Kasumi-1 (cell line): Measurements from ENCODE around the gene CRYL1.

Source experiments
- DNase-seq, 2 experiments: peaks; one replicate each; lab custom pipeline; 2025; lab: John Stamatoyannopoulos, UW

CRYL1 gene, protein sequence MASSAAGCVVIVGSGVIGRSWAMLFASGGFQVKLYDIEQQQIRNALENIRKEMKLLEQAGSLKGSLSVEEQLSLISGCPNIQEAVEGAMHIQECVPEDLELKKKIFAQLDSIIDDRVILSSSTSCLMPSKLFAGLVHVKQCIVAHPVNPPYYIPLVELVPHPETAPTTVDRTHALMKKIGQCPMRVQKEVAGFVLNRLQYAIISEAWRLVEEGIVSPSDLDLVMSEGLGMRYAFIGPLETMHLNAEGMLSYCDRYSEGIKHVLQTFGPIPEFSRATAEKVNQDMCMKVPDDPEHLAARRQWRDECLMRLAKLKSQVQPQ

DNA sequence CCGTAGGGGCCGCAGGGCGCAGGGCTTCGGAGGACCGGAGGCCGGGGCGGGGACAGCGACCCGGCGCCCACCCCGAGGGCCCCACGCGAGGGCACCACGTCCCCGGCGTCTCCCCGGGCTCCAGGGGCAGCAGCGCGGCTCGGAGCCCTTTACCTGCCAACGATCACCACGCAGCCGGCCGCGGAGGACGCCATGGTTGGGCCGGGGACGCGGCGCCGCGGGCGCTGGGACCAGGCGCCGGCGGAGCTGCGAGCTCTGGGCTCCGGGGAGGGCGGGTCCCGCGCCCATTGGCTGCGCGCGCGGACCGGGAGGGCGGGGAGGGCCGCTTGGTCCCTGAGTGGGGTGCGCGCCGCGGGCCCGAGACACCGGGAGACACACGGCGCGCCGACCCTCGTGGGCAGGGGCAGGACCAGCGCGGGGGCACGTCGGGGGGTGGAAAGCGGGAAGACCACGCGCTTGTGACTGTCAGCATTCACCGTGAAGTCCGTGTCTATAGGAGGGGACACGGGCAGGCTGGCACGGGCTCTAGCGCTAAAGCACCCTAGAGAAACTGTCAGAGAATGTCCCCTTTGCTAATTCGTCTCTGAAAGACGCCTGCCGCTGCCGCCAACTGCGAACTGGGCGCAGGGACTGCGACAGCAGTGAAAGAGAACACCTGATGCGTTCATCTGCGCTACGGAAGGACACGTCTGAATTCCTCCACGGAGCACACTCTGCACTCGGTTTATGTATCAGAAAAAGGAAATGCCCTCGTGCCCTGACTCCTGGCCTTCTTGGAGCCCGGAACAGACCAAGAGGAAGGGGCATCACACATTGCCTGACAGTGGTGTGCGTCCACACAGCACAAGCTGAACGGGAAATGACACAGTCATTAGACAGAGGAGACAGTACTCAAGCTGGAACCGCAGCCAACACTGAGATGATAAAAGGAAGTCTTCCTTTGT lies at the start of gene CRYL1:
Gene CRYL1 (minus strand): TSS at position 257 of the 944 bp plus-strand sequence. CDS start 63 bp downstream, at position 194.
- DNase-seq, result peak; percentile 44 to 66

DNA sequence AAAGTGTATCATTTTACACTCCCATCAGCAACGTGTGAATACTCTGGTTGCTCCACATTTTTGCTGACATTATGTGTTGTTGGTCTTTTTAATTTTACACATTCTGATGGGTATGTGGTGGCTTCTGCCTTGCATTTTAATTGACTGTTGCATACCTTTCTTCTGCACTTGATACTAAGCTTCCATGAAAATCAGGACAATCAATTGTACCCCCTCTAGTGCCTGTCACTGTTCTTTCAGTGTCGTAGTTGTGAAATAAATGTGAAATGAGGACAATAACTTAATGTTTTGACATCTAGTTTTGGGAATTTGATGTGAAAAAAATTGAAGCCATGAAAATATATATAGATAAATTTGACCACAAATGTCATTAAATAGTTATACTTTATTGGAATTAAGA lies 48.0 kb upstream of the CRYL1 start:
- DNase-seq, result no peak

DNA sequence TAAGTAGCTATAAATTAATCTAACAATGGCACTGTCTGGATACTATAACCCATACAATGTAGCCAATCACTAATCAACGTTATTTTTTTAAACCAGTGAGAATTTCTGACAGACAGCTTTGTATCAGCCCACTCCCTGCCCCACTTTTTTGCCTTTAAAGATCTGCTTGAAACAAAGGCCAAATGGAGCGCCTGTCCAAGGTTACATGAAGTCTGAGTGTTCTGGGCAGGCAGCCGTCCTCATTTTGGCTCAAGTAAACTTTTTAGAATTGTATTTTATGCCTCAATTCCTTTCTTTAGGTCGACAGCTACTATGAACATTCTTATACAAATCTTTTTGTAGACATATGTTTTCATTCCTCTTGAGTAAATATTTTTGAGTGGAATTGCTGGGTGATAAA lies 47.5 kb upstream of the CRYL1 start:
- DNase-seq, result no peak

DNA sequence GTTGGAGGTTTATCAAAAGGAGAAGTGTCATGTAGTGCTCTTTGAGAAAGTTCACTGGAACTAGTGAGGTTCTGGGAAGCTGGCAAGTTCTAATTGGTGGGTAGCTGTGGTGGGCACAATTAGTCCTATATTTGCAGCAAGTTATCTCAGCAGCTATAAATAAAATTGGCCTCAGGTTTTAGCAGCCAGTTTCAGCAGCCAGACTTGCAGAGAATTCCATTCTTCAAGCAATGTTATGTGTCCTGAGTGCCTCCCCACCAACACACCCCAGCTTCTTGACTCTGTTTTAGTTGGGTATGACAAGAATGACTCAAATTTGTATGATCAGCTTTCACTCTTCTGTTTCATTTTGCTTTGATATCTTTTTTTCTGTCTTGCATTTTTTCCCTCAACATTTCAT lies 46.0 kb upstream of the CRYL1 start:
- DNase-seq, result no peak

DNA sequence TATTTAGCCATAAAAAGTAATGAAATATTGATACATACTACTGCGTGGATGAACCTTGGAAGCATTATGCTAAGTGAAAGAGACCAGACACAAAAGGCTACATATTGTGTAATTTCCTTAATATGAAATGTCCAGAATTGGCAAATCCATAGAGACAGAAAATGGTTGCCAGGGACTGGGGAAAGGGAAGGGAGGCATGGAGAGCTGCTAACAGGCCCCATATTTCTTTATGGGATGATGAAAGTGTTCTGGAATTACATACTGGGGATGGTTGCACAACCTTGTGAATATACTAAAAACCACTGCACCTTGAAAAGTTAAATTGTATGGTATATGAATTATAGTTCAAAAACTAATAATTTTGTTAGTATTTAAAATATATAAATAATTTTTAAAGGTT lies 44.9 kb upstream of the CRYL1 start:
- no peak for DNase-seq

DNA sequence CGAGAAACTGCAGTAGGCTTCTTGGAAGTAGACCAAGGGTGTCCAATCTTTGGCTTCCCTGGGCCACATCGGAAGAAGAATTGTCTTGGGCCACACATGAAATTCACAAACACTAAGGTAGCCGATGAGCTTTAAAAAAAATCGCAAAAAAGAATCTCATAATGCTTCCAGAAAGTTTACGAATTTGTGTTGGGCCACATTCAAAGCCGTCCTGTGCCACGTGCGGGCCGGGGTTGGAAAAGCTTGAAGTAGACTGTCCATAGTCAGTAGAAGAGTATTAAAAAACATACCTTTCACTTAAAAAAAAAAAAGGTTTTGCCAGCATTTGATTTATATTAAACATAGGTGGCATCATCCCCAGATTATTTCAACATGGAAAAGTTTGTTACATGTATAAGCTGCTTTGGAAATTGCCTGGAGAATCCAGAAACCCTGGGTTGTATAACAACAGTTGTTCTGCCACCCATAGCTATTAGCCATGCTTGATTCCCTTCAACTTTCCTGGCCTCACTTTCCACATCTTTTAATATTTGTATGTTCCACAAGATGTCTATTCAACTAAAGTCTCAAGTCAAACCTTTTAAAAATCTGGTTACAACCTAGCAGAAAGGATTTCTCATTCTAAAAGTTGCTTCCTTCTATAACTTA lies 42.3 kb upstream of the CRYL1 start:
- DNase-seq, result no peak

DNA sequence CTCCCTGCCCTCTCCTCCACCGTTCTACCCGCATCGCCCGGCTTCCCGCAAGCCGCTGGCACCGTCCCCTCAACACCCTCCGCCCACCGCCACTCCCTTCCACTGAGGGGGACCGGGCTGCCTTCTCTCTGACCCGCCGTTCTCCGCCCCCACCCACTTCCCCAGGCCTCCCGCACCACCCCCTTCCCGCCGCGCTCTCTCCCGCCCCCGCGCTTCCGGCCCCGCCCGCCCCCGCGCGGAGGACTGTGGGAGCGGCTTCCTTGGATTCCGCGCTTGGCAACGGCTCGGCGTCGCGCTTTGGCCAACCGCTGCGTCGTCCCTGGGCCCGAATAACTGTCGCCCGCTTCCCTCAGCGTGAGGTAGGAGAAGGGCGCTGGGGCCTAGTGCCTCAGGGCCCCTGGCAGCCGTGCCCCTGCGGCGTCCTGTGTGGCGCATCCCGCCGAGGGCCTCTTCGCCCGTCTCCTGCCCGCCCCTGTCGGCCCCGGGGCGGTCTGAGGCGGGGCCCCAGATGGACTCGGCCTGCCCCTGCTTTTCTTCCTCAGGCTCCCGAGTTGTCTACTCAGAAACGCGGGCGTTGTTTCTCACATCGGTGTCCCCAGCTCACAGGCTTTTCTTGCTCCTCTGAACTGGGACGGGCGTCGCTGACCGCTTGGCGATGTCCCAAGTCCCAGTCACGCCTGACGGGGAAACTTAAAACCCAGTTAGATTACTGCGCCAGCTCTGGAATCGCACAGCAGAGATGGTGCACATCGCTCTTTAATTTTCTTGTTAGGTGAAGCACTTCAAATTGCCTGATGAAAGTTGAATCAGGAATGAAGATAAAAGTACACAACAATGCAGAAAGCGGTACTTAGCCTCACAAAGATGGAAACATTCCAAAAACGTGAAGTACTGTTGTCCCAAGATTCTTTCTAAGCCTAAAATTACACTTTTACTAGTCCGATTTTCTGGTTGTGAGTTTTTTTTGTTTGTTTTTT lies 41.5 kb upstream of the CRYL1 start, which contains the start of gene IFT88:
Gene IFT88 (plus strand): TSS at position 260 of the 977 bp plus-strand sequence. CDS start 7,229 bp downstream, outside the sequence.
- DNase-seq, result peak; percentile 57 to 71

DNA sequence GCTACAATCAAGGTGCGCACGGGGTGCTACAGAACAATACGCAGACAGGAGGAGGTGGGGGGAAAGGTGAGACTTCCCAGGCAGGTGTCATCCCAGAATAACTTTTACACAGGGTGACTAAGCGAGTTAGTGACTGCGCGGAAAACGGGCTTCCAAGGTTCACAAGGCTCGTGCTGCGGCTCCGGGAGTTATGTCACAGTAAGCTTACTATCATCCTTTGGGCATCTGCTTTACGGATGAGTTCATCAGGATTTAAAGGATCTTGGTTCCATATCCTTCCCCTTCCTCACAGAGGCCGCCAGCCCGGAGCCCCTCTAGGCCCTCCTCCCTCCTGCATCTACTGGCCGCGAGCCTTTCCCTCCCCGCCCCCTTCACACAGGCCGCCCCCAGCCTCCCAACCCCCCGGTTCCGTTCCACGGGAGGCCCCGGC lies 40.8 kb upstream of the CRYL1 start:
- peak; percentile 24 to 31 for DNase-seq

DNA sequence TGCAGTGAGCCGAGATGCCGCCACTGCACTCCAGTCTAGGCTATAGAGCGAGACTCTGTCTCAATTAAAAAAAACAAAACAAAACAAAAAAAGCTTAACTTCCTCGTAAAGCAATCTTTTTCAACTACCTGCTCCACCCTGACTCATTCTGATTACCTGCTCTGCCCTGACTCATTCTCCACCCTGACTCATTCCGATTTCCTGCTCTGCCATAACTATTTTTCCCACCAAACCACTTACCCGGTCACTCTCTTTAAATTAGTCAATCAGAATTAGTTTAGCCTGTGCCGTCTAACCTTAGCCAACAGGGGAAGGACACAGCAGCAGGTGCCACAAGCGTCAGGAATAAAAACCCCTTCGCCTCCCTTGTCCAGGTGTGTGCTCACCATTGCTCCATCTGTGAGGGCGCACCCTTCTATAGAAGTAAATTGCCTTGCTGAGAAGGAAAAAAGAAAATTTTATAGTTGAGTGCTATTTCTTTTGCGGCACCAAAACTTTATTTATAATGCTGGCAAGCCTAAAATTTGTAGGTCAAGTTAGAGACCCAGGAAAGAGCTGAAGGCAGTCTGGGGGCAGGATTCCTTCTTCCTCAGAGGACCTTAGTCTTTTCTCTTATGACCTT lies 39.6 kb upstream of the CRYL1 start:
- DNase-seq, result no peak

DNA sequence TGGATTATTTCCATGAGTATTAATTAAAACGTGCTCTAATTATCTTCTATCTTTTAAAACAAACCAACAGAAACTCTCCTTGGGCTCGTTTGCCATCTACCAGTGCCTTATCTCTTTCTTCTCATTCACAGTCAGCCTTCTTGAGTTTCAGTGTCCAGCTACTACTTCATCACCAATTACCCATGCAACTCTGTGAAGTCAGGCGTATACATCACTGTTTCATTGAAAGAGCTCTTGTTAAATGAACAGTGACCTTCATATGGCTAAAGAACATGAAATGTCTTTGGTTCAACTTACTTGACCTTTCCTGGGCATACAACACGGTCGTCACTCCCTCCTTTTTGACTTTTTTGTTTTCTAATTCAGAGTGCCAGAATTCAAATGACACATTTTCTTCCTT lies 36.1 kb upstream of the CRYL1 start:
- no peak for DNase-seq

DNA sequence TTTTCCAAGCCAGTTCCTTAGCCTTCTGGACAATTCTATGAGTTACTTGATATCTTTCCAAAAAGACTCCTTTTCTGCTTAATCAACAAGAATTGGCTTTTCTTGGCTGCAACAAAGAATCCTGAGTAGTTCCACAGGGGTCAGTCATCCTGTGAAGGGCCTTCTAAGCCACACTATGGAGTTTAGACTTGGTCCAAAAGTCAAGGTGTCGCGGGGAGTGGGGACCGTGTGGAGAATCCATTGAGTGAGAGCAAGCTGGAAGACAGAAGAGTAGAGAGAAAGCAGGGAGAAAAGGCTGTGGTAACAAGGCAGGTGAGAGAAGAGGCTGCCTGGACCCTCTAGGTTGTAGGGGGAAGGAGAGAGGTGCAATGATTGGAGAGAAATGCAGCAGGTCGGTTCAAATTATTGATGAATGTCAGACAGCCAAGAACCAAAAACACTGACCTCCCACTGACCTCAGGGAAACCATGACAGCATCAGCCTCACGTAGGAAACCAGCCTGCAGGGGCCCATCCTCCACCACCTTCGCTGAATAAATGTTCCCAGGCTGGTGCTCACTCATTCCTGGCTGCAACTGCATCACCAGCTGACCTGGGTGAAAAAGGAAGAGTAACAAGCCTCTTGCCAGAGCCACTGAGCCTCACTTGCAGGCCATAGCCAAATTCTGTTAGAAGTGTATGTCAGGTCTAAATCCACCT lies 34.2 kb upstream of the CRYL1 start:
- no peak for DNase-seq

DNA sequence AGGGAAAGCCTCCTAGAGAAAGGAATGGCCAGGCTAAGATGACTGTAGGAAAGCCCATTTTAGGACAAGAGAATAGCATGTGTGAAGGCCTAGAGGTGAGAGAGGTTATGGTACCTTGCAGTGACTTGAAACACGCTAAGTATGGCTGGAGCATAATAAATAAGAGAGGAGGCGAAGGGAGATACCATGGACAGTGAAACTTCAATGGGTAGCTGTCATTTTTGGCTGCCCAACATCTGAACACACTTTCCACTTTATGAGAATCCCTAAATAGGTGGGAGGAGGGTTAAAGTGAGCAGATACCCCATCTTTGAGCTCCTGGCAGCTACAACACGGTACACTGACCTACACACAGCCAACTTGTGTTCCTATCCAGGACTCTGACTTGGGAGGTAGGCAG lies 33.3 kb upstream of the CRYL1 start:
- no peak for DNase-seq

DNA sequence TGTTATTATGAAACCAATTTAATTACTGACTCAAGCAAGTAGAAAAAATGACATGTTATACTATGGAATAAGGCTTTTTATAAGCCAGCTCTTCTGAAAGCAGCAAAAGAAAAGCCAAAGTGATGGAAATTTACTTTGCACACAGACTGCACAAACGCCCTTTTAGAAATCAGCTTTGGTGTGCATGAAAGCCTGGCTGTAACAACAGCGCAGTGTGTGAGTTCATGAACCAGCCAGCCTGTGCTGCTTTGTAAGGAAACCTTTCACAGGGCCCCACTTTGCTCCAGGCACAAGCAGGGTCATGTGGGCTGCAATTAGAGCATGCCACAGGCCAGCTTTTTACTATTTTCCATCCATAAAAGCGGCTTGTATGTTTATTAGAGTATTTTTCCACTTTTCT lies 27.7 kb upstream of the CRYL1 start:
- no peak for DNase-seq

DNA sequence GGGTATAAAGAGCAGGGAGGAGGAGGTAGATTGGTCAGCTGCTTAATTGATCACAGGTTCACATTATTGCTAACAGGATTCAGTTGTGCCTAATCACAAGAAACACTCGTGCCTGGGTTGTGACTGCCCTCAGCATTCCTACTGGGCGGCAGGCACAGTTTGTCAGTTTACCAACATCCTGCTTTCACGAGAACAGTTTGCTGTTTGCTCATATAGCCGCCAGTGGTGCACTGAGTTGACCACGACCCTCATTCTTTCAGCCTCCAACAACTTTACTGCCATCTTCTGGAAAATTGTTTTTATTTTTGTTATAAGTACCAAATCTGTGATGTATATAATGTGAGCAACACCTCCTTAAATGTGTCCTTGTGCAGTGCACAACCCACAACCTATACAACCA lies 25.1 kb upstream of the CRYL1 start:
- DNase-seq, result peak in 1 of 2 experiments; percentile 0

DNA sequence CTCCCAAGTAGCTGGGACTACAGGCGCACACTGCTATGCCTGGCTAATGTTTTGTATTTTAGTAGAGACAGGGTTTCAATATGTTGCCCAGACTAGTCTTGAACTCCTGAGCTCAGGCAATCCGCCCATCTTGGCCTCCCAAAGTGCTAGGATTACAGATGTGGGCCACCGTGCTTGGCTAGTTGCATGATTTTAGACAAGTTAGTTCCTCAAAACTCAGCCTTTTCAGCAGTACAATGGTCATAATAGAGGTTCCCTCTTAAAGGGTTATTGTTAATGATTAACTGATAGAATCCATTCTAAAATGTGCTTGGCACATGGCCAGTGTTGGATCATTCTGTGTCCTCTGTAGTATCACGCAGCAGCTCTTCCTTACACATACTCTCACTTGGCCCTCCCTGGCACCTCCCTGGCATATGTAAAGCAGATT lies 21.8 kb upstream of the CRYL1 start:
- no peak for DNase-seq

DNA sequence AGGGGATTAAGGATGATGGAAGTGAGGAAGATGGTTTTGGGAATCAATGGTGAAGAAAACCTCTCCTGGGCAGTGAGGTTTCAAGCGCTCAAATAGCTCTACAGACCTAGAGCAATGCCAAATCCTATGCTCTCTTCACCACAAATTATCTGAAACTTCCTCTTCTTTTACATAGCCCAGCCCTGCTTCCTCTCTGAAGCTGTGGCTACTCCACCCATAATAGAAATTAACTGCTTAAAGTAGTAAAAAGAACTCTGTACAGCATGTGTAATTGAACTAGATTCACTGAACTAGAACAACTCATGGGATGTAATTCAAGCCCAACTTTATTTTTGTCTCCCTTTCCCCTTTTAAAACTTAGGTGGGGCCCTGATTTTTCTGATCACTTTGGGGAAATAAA lies 20.9 kb upstream of the CRYL1 start:
- peak; percentile 65 to 66 for DNase-seq

DNA sequence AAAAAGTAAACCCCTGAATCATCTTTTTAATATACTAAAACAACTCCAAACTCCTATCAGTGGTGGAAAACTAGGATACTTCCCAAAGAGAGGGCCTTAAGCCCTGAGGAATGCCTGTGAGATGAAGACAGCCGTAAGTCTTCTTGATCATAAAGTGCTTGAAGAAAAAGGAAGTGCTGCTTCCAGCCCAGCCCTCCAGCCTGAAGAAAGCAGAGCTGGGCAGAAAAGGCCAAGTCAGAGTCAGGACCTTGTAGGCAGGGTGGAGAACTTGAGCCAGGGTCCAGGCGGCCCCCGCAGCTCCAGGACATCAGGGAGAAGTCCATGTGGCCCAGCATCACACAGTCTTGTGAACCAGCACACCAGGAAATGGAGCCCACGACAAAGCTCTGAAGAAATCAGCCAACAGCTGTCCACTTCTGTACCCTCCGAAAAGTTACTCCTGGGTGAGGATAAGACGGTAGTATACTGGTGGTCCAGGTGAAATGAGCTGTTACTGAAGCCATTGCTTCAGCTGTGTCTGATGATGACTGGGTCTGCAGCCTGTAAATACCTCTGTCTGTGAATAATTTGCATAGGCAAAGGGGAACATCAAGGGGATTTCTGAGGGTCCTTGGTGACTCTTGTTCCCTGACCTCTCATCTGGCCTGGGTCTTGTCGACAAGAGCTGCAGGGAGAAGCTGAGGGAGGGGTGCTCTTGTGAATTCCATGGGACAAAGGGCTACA lies 18.7 kb upstream of the CRYL1 start:
- DNase-seq, result peak in 1 of 2 experiments; percentile 16

DNA sequence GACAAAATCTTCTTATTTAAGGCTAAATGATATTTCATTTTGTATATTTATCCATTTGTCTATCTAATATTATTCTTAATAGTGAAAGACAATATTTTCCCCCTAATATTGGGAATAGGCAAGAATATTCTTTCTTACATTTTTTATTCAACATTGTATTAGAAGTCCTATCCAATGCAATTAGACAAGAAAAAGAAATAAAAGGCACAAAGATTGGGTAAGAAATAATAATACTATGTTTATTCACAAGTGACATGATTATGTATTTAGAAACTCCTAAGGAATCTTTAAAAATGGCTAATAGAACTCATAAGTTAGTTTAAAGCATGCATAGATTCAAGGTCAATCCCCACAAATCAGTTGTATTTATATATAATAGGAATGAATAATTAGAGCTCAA lies 11.3 kb upstream of the CRYL1 start:
- DNase-seq, result no peak

DNA sequence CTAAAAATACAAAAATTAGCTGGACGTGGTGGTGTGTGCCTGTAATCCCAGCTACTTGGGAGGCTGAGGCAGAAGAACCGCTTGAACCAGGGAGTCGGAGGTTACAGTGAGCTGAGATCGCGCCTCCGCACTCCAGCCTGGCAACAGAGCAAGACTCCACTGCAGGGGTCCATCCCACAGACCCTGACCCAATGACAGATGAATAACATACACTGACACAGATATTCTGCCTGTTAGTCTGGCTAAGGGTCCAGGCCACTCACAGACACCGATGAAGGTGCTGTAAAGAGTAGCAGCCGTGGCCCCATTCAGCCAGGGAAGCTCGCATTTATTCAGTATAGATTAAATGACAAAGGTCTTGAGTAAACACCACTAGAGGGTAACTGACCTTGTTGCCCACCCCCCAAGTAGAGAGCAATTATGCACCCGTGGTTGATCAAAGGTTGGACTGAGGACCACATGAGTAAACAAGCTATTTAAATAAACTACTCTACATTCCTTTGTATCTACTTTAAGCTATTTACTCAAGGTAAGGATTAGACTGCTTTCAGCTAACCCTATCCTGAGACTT lies 8.5 kb upstream of the CRYL1 start:
- DNase-seq, result no peak
